ENCODE results near the gene MACF1. TPM values are rescaled to one million over a fixed set of nuclear protein-coding genes. Genes with fewer than 3 reads are reported as not detected.

MACF1 gene
- total RNA-seq, 1 donor from 2014 or later = 431 TPM

DNA sequence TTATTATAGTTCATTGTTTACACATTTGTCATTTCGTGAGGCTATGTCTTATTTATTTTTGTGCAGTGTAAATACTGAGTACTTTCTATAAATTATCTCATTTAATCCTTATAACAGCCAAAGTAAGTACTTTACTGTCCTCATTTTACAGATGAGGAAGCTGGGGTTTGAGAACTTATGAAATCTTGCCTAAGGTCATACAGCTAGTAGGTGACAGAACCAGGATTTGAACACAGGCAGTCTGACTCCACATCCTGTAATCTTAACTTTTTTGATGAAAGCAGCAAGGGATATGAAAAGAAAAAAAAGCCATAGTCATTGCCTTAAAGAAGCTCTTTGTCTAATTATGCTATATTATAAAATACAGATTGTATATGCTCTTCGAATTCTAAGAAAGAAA lies 179.8 kb downstream of the MACF1 start:
- no peaks in the 10 kb centered on the region for H3K9me3 Mint-ChIP-seq (ENCODE audit: unreplicated experiment)
- H3K4me1 Mint-ChIP-seq (ENCODE audit: unreplicated experiment) = peaks cover 11% of the 10 kb centered on the region
- no peak for TF ChIP-seq CTCF (IDR thresholded peaks at IDR 0.05)
- no peak overlapping the region for H3K4me3 Mint-ChIP-seq (ENCODE audit: unreplicated experiment)
- no peaks in the 10 kb centered on the region for H3K27me3 Mint-ChIP-seq (ENCODE audit: unreplicated experiment)
- H3K27ac Mint-ChIP-seq (ENCODE audit: unreplicated experiment) = no peak overlapping the region
- DNase-seq (ENCODE audit: extremely low spot score, unreplicated experiment) = no peak
- H3K36me3 Mint-ChIP-seq (ENCODE audit: unreplicated experiment) = peaks cover 61% of the 10 kb centered on the region

DNA sequence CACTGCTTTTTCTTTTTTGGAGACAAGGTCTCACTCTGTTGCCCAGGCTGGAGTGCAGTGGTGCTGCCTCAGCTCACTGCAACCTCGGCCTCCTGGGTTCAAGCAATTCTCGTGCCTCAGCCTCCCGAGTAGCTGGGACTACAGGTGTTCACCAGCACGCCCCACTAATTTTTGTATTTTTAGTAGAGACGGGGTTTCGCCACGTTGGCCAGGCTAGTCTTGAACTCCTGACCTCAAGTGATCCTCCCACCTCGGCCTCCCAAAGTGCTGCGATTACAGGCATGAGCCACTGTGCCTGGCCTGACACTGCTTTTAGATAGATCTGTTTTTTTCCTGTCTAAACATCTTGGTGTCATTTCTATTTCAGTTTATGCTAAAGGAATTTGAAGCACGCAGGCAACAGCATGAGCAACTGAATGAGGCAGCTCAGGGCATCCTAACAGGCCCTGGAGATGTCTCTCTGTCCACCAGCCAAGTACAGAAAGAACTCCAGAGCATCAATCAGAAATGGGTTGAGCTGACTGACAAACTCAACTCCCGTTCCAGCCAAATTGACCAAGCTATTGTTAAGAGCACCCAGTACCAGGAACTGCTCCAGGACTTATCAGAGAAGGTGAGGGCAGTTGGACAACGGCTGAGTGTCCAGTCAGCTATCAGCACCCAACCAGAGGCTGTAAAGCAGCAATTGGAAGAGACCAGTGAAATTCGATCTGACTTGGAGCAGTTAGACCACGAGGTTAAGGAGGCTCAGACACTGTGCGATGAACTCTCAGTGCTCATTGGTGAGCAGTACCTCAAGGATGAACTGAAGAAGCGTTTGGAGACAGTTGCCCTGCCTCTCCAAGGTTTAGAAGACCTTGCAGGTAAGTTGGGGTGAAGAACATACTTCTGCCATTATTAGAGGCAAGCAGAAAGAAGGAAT lies 180.8 kb downstream of the MACF1 start:
- no peaks in the 10 kb centered on the region for H3K27me3 Mint-ChIP-seq (ENCODE audit: unreplicated experiment)
- H3K9me3 Mint-ChIP-seq (ENCODE audit: unreplicated experiment) = no peaks in the 10 kb centered on the region
- H3K36me3 Mint-ChIP-seq (ENCODE audit: unreplicated experiment) = peaks cover 55% of the 10 kb centered on the region
- H3K4me3 Mint-ChIP-seq (ENCODE audit: unreplicated experiment) = no peak overlapping the region
- no peak for TF ChIP-seq CTCF (IDR thresholded peaks at IDR 0.05)
- H3K27ac Mint-ChIP-seq (ENCODE audit: unreplicated experiment) = peak overlapping the region; percentile 31
- peaks cover 11% of the 10 kb centered on the region for H3K4me1 Mint-ChIP-seq (ENCODE audit: unreplicated experiment)
- DNase-seq (ENCODE audit: extremely low spot score, unreplicated experiment) = no peak

DNA sequence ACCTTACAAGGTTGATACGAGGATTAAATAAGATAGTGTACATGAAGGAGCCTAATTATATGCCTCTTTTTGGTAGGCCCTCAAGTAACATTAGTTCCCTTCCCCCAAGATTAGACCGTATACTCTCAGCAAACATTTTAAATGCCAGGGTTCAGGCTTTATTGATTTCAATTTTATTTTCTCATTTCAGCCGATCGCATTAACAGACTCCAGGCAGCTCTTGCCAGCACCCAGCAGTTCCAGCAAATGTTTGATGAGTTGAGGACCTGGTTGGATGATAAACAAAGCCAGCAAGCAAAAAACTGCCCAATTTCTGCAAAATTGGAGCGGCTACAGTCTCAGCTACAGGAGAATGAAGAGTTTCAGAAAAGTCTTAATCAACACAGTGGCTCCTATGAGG lies 182.5 kb downstream of the MACF1 start:
- Mint-ChIP-seq H3K27me3 (ENCODE audit: unreplicated experiment) (no peaks in the 10 kb centered on the region), H3K4me1 (ENCODE audit: unreplicated experiment) (peaks cover 20% of the 10 kb centered on the region), H3K27ac (ENCODE audit: unreplicated experiment) (no peak overlapping the region), H3K36me3 (ENCODE audit: unreplicated experiment) (peaks cover 46% of the 10 kb centered on the region), H3K4me3 (ENCODE audit: unreplicated experiment) (no peak overlapping the region), H3K9me3 (ENCODE audit: unreplicated experiment) (no peaks in the 10 kb centered on the region)
- no peak for TF ChIP-seq CTCF (IDR thresholded peaks at IDR 0.05)
- no peak for DNase-seq (ENCODE audit: extremely low spot score, unreplicated experiment)

DNA sequence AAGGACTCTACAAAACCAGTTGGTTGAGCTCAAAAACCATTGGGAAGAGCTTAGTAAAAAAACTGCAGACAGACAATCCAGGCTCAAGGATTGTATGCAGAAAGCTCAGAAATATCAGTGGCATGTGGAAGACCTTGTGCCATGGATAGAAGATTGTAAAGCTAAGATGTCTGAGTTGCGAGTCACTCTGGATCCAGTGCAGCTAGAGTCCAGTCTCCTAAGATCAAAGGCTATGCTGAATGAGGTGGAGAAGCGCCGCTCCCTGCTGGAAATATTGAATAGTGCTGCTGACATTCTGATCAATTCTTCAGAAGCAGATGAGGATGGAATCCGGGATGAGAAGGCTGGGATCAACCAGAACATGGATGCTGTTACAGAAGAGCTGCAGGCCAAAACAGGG lies 183.0 kb downstream of the MACF1 start:
- DNase-seq (ENCODE audit: extremely low spot score, unreplicated experiment) = no peak
- Mint-ChIP-seq H3K9me3 (ENCODE audit: unreplicated experiment) (no peaks in the 10 kb centered on the region), H3K27ac (ENCODE audit: unreplicated experiment) (no peak overlapping the region), H3K4me1 (ENCODE audit: unreplicated experiment) (peaks cover 24% of the 10 kb centered on the region), H3K36me3 (ENCODE audit: unreplicated experiment) (peaks cover 44% of the 10 kb centered on the region), H3K4me3 (ENCODE audit: unreplicated experiment) (no peak overlapping the region), H3K27me3 (ENCODE audit: unreplicated experiment) (no peaks in the 10 kb centered on the region)
- TF ChIP-seq CTCF (IDR thresholded peaks at IDR 0.05) = peak; percentile 13

Measured in osteocyte (in vitro differentiated cells).